ENCODE results near the gene KARS1. TPM values are rescaled to one million over a fixed set of nuclear protein-coding genes. Genes with fewer than 3 reads are reported as not detected.

Gene KARS1
- total RNA-seq, 4 donors from 2014 or later: 183 to 251 (median 206) TPM

DNA sequence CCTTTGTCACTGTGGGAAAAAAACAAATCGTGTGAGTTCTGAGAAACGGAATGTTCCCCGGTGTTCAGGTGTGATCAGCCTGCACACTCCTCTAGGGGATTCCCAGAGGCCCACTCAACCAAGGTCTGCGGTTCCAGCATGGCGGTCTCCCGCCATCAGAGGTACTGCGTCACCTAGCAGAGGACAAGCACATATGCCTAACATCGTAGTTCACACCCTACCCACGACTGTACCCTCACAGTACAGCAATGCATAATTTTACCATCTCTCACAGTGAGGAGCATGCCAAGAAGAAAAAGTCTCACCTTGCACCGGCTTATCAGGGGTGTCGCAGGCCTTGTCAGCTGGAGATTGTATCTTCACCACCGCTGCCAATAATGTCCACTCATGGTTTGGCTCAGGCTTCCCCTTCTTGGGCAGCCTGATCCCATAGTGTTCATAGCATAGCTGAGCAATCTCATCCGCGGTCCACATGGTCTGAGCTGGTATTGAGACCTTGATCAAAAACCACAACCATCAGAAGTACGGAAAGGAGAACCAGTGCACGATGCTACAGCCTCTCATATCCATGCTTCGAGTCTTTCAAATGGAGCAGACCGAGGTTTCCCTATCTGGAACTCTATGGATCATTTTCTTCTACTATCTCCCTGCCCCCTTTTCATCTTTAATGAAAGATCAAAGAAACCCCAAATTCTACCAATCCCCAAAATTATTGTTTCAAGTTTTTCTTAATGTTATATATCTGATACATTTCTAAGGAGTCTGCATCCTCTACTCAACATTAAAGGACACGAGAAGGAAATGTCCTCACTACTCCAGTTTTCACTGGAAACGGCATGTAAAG lies 26.9 kb downstream of the KARS1 start:
- Histone ChIP-seq H3K27ac (no peak overlapping the region), H3K27me3 (no peaks in the 10 kb centered on the region), H3K4me3 (no peak overlapping the region), H3K36me3 (peaks cover 3 to 40% of the 10 kb centered on the region in 2 donors), H3K9me3 (no peaks in the 10 kb centered on the region), H3K4me1 (peaks cover 18 to 20% of the 10 kb centered on the region in 2 donors)
- DNase-seq: no peak
- TF ChIP-seq POLR2A (IDR thresholded peaks at IDR 0.05): no peak
- TF ChIP-seq, protein P1, sequence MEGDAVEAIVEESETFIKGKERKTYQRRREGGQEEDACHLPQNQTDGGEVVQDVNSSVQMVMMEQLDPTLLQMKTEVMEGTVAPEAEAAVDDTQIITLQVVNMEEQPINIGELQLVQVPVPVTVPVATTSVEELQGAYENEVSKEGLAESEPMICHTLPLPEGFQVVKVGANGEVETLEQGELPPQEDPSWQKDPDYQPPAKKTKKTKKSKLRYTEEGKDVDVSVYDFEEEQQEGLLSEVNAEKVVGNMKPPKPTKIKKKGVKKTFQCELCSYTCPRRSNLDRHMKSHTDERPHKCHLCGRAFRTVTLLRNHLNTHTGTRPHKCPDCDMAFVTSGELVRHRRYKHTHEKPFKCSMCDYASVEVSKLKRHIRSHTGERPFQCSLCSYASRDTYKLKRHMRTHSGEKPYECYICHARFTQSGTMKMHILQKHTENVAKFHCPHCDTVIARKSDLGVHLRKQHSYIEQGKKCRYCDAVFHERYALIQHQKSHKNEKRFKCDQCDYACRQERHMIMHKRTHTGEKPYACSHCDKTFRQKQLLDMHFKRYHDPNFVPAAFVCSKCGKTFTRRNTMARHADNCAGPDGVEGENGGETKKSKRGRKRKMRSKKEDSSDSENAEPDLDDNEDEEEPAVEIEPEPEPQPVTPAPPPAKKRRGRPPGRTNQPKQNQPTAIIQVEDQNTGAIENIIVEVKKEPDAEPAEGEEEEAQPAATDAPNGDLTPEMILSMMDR (IDR thresholded peaks at IDR 0.05 in 4 of 5, conservative IDR thresholded peaks at IDR 0.05 in 1 of 5): no peak
- no peak for ATAC-seq
- in situ Hi-C loops (cut with MboI; ENCODE audit: low sequenced_read_pairs in 4 of 4): loop anchor here in 1 of 4 donors (10.0 to 25.0 kb wide), 2 partner anchors 56 to 1567 kb away; partner anchors contain the start of genes GABARAPL2, MON1B and SYCE1L
- intact Hi-C loops (cut with DNase I; ENCODE audit: low total_unique reads): no loop called here

DNA sequence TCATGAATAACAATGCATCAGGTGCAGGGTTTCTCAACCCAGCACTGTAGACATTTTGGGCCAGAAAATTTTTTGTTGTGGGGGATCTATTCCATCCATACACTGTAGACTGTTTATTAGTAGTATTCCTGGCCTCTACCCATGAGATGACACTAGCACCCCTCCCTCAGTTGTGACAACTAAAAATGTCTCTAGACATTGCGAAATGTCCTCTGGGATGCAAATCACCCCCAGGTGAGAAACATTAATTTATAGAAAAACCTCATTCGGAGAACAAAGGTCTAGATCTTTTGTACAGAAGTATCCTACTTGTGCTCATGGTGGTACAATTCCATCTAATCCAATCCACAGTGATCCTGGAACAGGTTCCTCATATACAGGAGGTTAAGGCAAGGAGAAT lies 28.7 kb downstream of the KARS1 start:
- H3K9me3 ChIP-seq: no peaks in the 10 kb centered on the region
- in situ Hi-C loops (cut with MboI; ENCODE audit: low sequenced_read_pairs in 4 of 4) (loop anchor here in 1 of 4 donors (25.0 kb wide), 1 partner anchor 1569 kb away; the partner anchor contains the start of genes MON1B and SYCE1L), intact Hi-C loops (cut with DNase I; ENCODE audit: low total_unique reads) (loop anchor here (5.0 kb wide), 1 partner anchor 36 kb away; no protein-coding TSS in a partner anchor)
- peaks cover 18 to 20% of the 10 kb centered on the region in 2 donors for H3K4me1 ChIP-seq
- DNase-seq: no peak
- ATAC-seq: no peak
- H3K36me3 ChIP-seq: peaks cover 3 to 51% of the 10 kb centered on the region in 2 donors
- no peak overlapping the region for H3K4me3 ChIP-seq
- no peak overlapping the region for H3K27ac ChIP-seq
- TF ChIP-seq, protein P1 (IDR thresholded peaks at IDR 0.05 in 4 of 5, conservative IDR thresholded peaks at IDR 0.05 in 1 of 5): no peak
- TF ChIP-seq POLR2A (IDR thresholded peaks at IDR 0.05): no peak
- H3K27me3 ChIP-seq: no peaks in the 10 kb centered on the region

GRCh38 chr16:75617121-75617520 lies 30.3 kb downstream of the KARS1 start:
- intact Hi-C loops (cut with DNase I; ENCODE audit: low total_unique reads) (loop anchor here (5.0 kb wide), 1 partner anchor 35 kb away; no protein-coding TSS in a partner anchor), in situ Hi-C loops (cut with MboI; ENCODE audit: low sequenced_read_pairs in 4 of 4) (loop anchor here in 1 of 4 donors (25.0 kb wide), 1 partner anchor 1570 kb away; the partner anchor contains the start of genes MON1B and SYCE1L)
- Histone ChIP-seq H3K4me3 (no peak overlapping the region), H3K27me3 (no peaks in the 10 kb centered on the region), H3K9me3 (no peaks in the 10 kb centered on the region), H3K4me1 (peaks cover 11 to 12% of the 10 kb centered on the region in 2 donors), H3K36me3 (peaks cover 3 to 68% of the 10 kb centered on the region in 2 donors), H3K27ac (no peak overlapping the region)
- no peak for DNase-seq
- no peak for TF ChIP-seq POLR2A (IDR thresholded peaks at IDR 0.05)
- TF ChIP-seq, protein P1 (IDR thresholded peaks at IDR 0.05 in 4 of 5, conservative IDR thresholded peaks at IDR 0.05 in 1 of 5): no peak
- no peak for ATAC-seq

- Histone ChIP-seq H3K4me1 (peaks cover 5 to 6% of the 10 kb centered on the region in 2 donors), H3K27ac (no peak overlapping the region), H3K36me3 (peaks cover 3 to 73% of the 10 kb centered on the region in 2 donors), H3K4me3 (no peak overlapping the region), H3K27me3 (no peaks in the 10 kb centered on the region), H3K9me3 (no peaks in the 10 kb centered on the region)
- in situ Hi-C loops (cut with MboI; ENCODE audit: low sequenced_read_pairs in 4 of 4) (loop anchor here in 1 of 4 donors (25.0 kb wide), 1 partner anchor 1571 kb away; the partner anchor contains the start of genes MON1B and SYCE1L), intact Hi-C loops (cut with DNase I; ENCODE audit: low total_unique reads) (loop anchor here (5.0 kb wide), 1 partner anchor 34 kb away; no protein-coding TSS in a partner anchor)
- no peak for ATAC-seq
- DNase-seq: no peak
- TF ChIP-seq POLR2A (IDR thresholded peaks at IDR 0.05): no peak
- TF ChIP-seq, protein P1 (IDR thresholded peaks at IDR 0.05 in 4 of 5, conservative IDR thresholded peaks at IDR 0.05 in 1 of 5): no peak
These were observed 30.9 kb downstream of the KARS1 start for GRCh38 chr16:75616521-75617010.
